GM19397 (cell line): ENCODE results near the gene SULT1A3.
"Not testable (repeated sequence)": the region's sequence is repeated elsewhere in the genome, so short reads cannot be mapped to it uniquely, and the experiment has no call there.

Experiments used
- ATAC-seq: cut with Tn5 transposase; IDR thresholded peaks from one replicate; pipeline ENCODE4 v1.9.1; 2021; ENCODE audit warnings: mild to moderate bottlenecking, moderate library complexity; ENCODE audit not compliant: unreplicated experiment

The SULT1A3 gene

GRCh38 chr16:30186782-30187555 lies 12.1 kb upstream of the SULT1A3 start:
- no peak for ATAC-seq

GRCh38 chr16:30187556-30187865 lies 11.5 kb upstream of the SULT1A3 start:
- no peak for ATAC-seq

GRCh38 chr16:30187971-30188561 lies 11.0 kb upstream of the SULT1A3 start:
- no peak for ATAC-seq

- not testable (repeated sequence) for ATAC-seq
Measured at GRCh38 chr16:30191158-30191557, 7.9 kb upstream of the SULT1A3 start.

- peak; percentile 5 for ATAC-seq
Measured at GRCh38 chr16:30193098-30193497, 6.0 kb upstream of the SULT1A3 start.

- peak; percentile 85 for ATAC-seq
Measured at GRCh38 chr16:30193615-30194014, 5.4 kb upstream of the SULT1A3 start, which contains the start of the genes BOLA2B and SLX1A. TSS of gene BOLA2B (minus strand) at chr16:30193666. CDS start at chr16:30193595, 71 bp downstream. TSS of gene SLX1A (plus strand) at chr16:30193875. CDS start at chr16:30194085, 210 bp downstream.

GRCh38 chr16:30194172-30194925 lies 4.7 kb upstream of the SULT1A3 start:
- ATAC-seq = peak; percentile 51

- not testable (repeated sequence) for ATAC-seq
Measured at GRCh38 chr16:30197001-30197400, 2.1 kb upstream of the SULT1A3 start.

GRCh38 chr16:30199608-30200343 lies 721 bp downstream of the SULT1A3 start:
- ATAC-seq = not testable (repeated sequence)

- not testable (repeated sequence) for ATAC-seq
Measured at GRCh38 chr16:30205541-30206236, 6.6 kb downstream of the SULT1A3 start.

- not testable (repeated sequence) for ATAC-seq
Measured at GRCh38 chr16:30206252-30206651, 7.2 kb downstream of the SULT1A3 start.

- not testable (repeated sequence) for ATAC-seq
Measured at GRCh38 chr16:30207063-30207704, 8.1 kb downstream of the SULT1A3 start.

- ATAC-seq = not testable (repeated sequence)
Measured at GRCh38 chr16:30209032-30209431, 10.0 kb downstream of the SULT1A3 start.

GRCh38 chr16:30211414-30211813 lies 12.4 kb downstream of the SULT1A3 start:
- not testable (repeated sequence) for ATAC-seq

- not testable (repeated sequence) for ATAC-seq
Measured at GRCh38 chr16:30217082-30217481, 18.0 kb downstream of the SULT1A3 start.

- ATAC-seq = not testable (repeated sequence)
Measured at GRCh38 chr16:30248379-30248778, 49.3 kb downstream of the SULT1A3 start, which contains the start of gene NPIPB13. TSS of gene NPIPB13 (minus strand) at chr16:30248479. CDS start at chr16:30245573, 2,906 bp downstream.
